WTC11 (cell line): ENCODE data around the gene REPIN1. TPM values are rescaled to one million over a fixed set of nuclear protein-coding genes. Genes with fewer than 3 reads are reported as not detected.
A peak's percentile ranks its signal among the peaks of the same experiment; 100 is the strongest.

Source experiments
- ATAC-seq: fragments of 200-7000 bp; cut with Tn5 transposase; 2 replicates; pipeline ENCODE4 v1.10.0; 2021; ENCODE audit warnings: mild to moderate bottlenecking, moderate library complexity
- CTCF ChIA-PET: fragments of 300-600 bp; sonication (Branson Sonifier 250); formaldehyde crosslinking; loops from one replicate; lab custom pipeline; 2021; ENCODE audit warnings: antibody characterized with exemption; lab: Charles Lee
- POLR2A ChIA-PET: fragments of 350-600 bp; sonication (Branson Sonifier 250); formaldehyde crosslinking; loops from one replicate; lab custom pipeline; 2021; ENCODE audit warnings: antibody characterized with exemption; lab: Charles Lee
- DNase-seq: peaks from one replicate; pipeline ENCODE4 v3.0.0; 2021; ENCODE audit warnings: low spot score
- H3K27ac Mint-ChIP-seq: 2 replicates; pipeline ENCODE4 v1.8.0; 2021; ENCODE audit warnings: mixed read lengths
- H3K27me3 Mint-ChIP-seq: 2 replicates; pipeline ENCODE4 v1.8.0; 2021; ENCODE audit warnings: low read depth, mild to moderate bottlenecking, moderate library complexity, mixed read lengths
- H3K36me3 Mint-ChIP-seq: 2 replicates; pipeline ENCODE4 v1.8.0; 2021; ENCODE audit warnings: mixed read lengths
- H3K4me1 Mint-ChIP-seq: 2 replicates; pipeline ENCODE4 v1.8.0; 2022; ENCODE audit warnings: mixed read lengths
- H3K4me3 Mint-ChIP-seq: 2 replicates; pipeline ENCODE4 v1.8.0; 2021; ENCODE audit warnings: mild to moderate bottlenecking, moderate library complexity, mixed read lengths
- H3K9me3 Mint-ChIP-seq: 2 replicates; pipeline ENCODE4 v1.8.0; 2021; ENCODE audit warnings: mixed read lengths
- ATF2 ChIP-seq: sonication (generic); formaldehyde crosslinking; IDR thresholded peaks from 2 replicates; pipeline ENCODE4 v1.8.1; 2022; ENCODE audit warnings: low read depth, missing genetic modification reagents, borderline replicate concordance
- CREB1 ChIP-seq: sonication (generic); formaldehyde crosslinking; IDR thresholded peaks from 2 replicates; pipeline ENCODE4 v1.8.0; 2023; ENCODE audit warnings: mild to moderate bottlenecking, missing genetic modification reagents
- EMX1 ChIP-seq: fragments of 250-450 bp; sonication (Bioruptor Pico); IDR thresholded peaks from 2 replicates; pipeline ENCODE4 v1.8.0; 2021; ENCODE audit warnings: mild to moderate bottlenecking
- ERG ChIP-seq: fragments of 250-450 bp; sonication (Bioruptor Pico); IDR thresholded peaks from 2 replicates; pipeline ENCODE4 v1.8.0; 2021; ENCODE audit warnings: mild to moderate bottlenecking
- FOXK1 ChIP-seq: sonication (generic); formaldehyde crosslinking; IDR thresholded peaks from 2 replicates; pipeline ENCODE4 v1.8.0; 2022; ENCODE audit warnings: mild to moderate bottlenecking, moderate library complexity, missing genetic modification reagents
- GRHL2 ChIP-seq: fragments of 250-450 bp; sonication (Bioruptor Pico); IDR thresholded peaks from 2 replicates; pipeline ENCODE4 v1.8.0; 2022; ENCODE audit warnings: mild to moderate bottlenecking, moderate library complexity; ENCODE audit not compliant: insufficient replicate concordance, severe bottlenecking
- HMGA2 ChIP-seq: fragments of 250-450 bp; sonication (Bioruptor Pico); IDR thresholded peaks from 2 replicates; pipeline ENCODE4 v1.4.0; 2021; ENCODE audit warnings: mild to moderate bottlenecking, moderate library complexity
- JUN ChIP-seq: sonication (generic); formaldehyde crosslinking; IDR thresholded peaks from 2 replicates; pipeline ENCODE4 v1.8.0; 2023; ENCODE audit warnings: mild to moderate bottlenecking, missing genetic modification reagents
- MLX ChIP-seq: sonication (generic); formaldehyde crosslinking; IDR thresholded peaks from 2 replicates; pipeline ENCODE4 v1.8.1; 2023; ENCODE audit warnings: mild to moderate bottlenecking, missing genetic modification reagents, moderate library complexity
- MYBL2 ChIP-seq: sonication (generic); formaldehyde crosslinking; IDR thresholded peaks from 2 replicates; pipeline ENCODE4 v1.8.1; 2023; ENCODE audit warnings: mild to moderate bottlenecking, moderate library complexity, missing genetic modification reagents
- NFATC4 ChIP-seq: fragments of 250-450 bp; sonication (Bioruptor Pico); IDR thresholded peaks from 2 replicates; pipeline ENCODE4 v1.9.0; 2021; ENCODE audit warnings: mild to moderate bottlenecking
- NFE2L1 ChIP-seq: sonication (generic); formaldehyde crosslinking; IDR thresholded peaks from 2 replicates; pipeline ENCODE4 v1.8.1; 2023; ENCODE audit warnings: missing genetic modification reagents
- NR2C2 ChIP-seq: sonication (generic); formaldehyde crosslinking; IDR thresholded peaks from 2 replicates; pipeline ENCODE4 v1.8.0; 2022; ENCODE audit warnings: mild to moderate bottlenecking, missing genetic modification reagents
- PREB ChIP-seq: sonication (generic); formaldehyde crosslinking; IDR thresholded peaks from 2 replicates; pipeline ENCODE4 v1.8.1; 2022; ENCODE audit warnings: mild to moderate bottlenecking, missing genetic modification reagents, moderate library complexity, borderline replicate concordance
- PRRX2 ChIP-seq: fragments of 250-450 bp; sonication (Bioruptor Pico); IDR thresholded peaks from 2 replicates; pipeline ENCODE4 v1.8.0; 2021; ENCODE audit warnings: mild to moderate bottlenecking
- SMAD4 ChIP-seq: sonication (generic); formaldehyde crosslinking; IDR thresholded peaks from 2 replicates; pipeline ENCODE4 v1.8.0; 2022; ENCODE audit warnings: mild to moderate bottlenecking, missing genetic modification reagents
- TEAD4 ChIP-seq: sonication (generic); formaldehyde crosslinking; IDR thresholded peaks from 2 replicates; pipeline ENCODE4 v1.8.0; 2022; ENCODE audit warnings: mild to moderate bottlenecking, missing genetic modification reagents
- ZNF121 ChIP-seq: sonication (generic); formaldehyde crosslinking; IDR thresholded peaks from 2 replicates; pipeline ENCODE4 v1.8.0; 2023; ENCODE audit warnings: missing genetic modification reagents
- ZNF138 ChIP-seq: sonication (generic); formaldehyde crosslinking; conservative IDR thresholded peaks from 2 replicates; pipeline ENCODE4 v1.8.1; 2022; ENCODE audit warnings: mild to moderate bottlenecking, moderate library complexity, missing genetic modification reagents
- ZNF317 ChIP-seq: sonication (generic); formaldehyde crosslinking; IDR thresholded peaks from 2 replicates; pipeline ENCODE4 v1.8.1; 2023; ENCODE audit warnings: low read depth, mild to moderate bottlenecking, moderate library complexity, missing genetic modification reagents, borderline replicate concordance
- ZNF396 ChIP-seq: fragments of 250-450 bp; sonication (Bioruptor Pico); IDR thresholded peaks from 2 replicates; pipeline ENCODE4 v1.8.0; 2021; ENCODE audit warnings: mild to moderate bottlenecking, moderate library complexity, borderline replicate concordance
- total RNA-seq: library from RNA; stranded (reverse); gene quantifications from 3 replicates; pipeline ENCODE4 v1.2.3, GENCODE V29; 2021
- TF ChIP-seq, protein P1 (sequence below): sonication (generic); formaldehyde crosslinking; IDR thresholded peaks from 2 replicates; pipeline ENCODE4 v1.8.0; 2022; ENCODE audit warnings: mild to moderate bottlenecking, missing genetic modification reagents
- TF ChIP-seq, protein P2 (sequence below): sonication (generic); formaldehyde crosslinking; IDR thresholded peaks from 2 replicates; pipeline ENCODE4 v1.8.1; 2022; ENCODE audit warnings: low read depth, mild to moderate bottlenecking, moderate library complexity, missing genetic modification reagents, borderline replicate concordance
- TF ChIP-seq, protein P3 (sequence below): sonication (generic); formaldehyde crosslinking; IDR thresholded peaks from 2 replicates; pipeline ENCODE4 v1.8.0; 2023; ENCODE audit warnings: missing genetic modification reagents
- TF ChIP-seq, protein P4 (sequence below): fragments of 250-450 bp; sonication (Bioruptor Pico); IDR thresholded peaks from 2 replicates; pipeline ENCODE4 v1.9.0; 2021; ENCODE audit warnings: mild to moderate bottlenecking, borderline replicate concordance

The REPIN1 gene
- total RNA-seq, 1 experiment from 2014 or later: 130 TPM

- no peak for ATAC-seq
- DNase-seq: peak; percentile 10
- ChIA-PET POLR2A (interaction anchor here (1.4 kb wide), 1 partner anchor 12 kb away, joined by 3 read pairs; no protein-coding TSS in a partner anchor), CTCF (interaction anchor here (1.0 to 1.8 kb wide), 2 partner anchors 15 to 63 kb away, joined by 3 to 6 read pairs; no protein-coding TSS in a partner anchor)
- no peak overlapping the region for H3K4me3 Mint-ChIP-seq
- H3K9me3 Mint-ChIP-seq: no peaks in the 10 kb centered on the region
- H3K27me3 Mint-ChIP-seq: no peaks in the 10 kb centered on the region
- H3K36me3 Mint-ChIP-seq: peaks cover 19% of the 10 kb centered on the region
- peak overlapping the region; percentile 99 for H3K27ac Mint-ChIP-seq
- no peak for TF ChIP-seq TEAD4 (CRISPR knock-in tag)
- TF ChIP-seq NR2C2 (CRISPR knock-in tag): no peak
- no peak for TF ChIP-seq PRRX2
- TF ChIP-seq GRHL2: no peak
- no peak for TF ChIP-seq CREB1
- no peak for TF ChIP-seq HMGA2 (CRISPR knock-in tag)
- no peak for TF ChIP-seq SMAD4 (CRISPR knock-in tag)
- no peak for TF ChIP-seq MLX (CRISPR knock-in tag)
- TF ChIP-seq, protein P1, sequence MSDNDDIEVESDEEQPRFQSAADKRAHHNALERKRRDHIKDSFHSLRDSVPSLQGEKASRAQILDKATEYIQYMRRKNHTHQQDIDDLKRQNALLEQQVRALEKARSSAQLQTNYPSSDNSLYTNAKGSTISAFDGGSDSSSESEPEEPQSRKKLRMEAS (CRISPR knock-in tag): no peak
- TF ChIP-seq MYBL2 (CRISPR knock-in tag): no peak
- no peak for TF ChIP-seq FOXK1 (CRISPR knock-in tag)
- no peak for TF ChIP-seq ZNF138 (CRISPR knock-in tag)
- no peak for TF ChIP-seq ZNF317 (CRISPR knock-in tag)
- TF ChIP-seq PREB: no peak
- no peak for TF ChIP-seq EMX1 (CRISPR knock-in tag)
- no peak for TF ChIP-seq NFE2L1 (CRISPR knock-in tag)
- TF ChIP-seq, protein P2, sequence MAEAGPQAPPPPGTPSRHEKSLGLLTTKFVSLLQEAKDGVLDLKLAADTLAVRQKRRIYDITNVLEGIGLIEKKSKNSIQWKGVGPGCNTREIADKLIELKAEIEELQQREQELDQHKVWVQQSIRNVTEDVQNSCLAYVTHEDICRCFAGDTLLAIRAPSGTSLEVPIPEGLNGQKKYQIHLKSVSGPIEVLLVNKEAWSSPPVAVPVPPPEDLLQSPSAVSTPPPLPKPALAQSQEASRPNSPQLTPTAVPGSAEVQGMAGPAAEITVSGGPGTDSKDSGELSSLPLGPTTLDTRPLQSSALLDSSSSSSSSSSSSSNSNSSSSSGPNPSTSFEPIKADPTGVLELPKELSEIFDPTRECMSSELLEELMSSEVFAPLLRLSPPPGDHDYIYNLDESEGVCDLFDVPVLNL: no peak
- no peak for TF ChIP-seq ZNF396 (CRISPR knock-in tag)
- peaks cover 81% of the 10 kb centered on the region for H3K4me1 Mint-ChIP-seq
These were observed 29.7 kb downstream of the REPIN1 start for GRCh38 chr7:150398108-150398964.

- Mint-ChIP-seq H3K36me3 (peaks cover 19% of the 10 kb centered on the region), H3K9me3 (no peaks in the 10 kb centered on the region), H3K27me3 (no peaks in the 10 kb centered on the region), H3K4me1 (peaks cover 83% of the 10 kb centered on the region), H3K27ac (peak overlapping the region; percentile 99), H3K4me3 (no peak overlapping the region)
- DNase-seq: peak; percentile 5
- CTCF ChIA-PET: interaction anchor here (1.8 kb wide), 1 partner anchor 15 kb away, joined by 6 read pairs; no protein-coding TSS in a partner anchor
- no peak for ATAC-seq
- POLR2A ChIA-PET: interaction anchor here (0.6 to 1.4 kb wide), 2 partner anchors 12 to 15 kb away, joined by 3 read pairs; no protein-coding TSS in a partner anchor
- TF ChIP-seq ATF2 (CRISPR knock-in tag) (no peak), ERG (no peak), NFATC4 (CRISPR knock-in tag) (no peak), JUN (CRISPR knock-in tag) (no peak), ZNF138 (CRISPR knock-in tag) (no peak), ZNF121 (CRISPR knock-in tag) (no peak)
- TF ChIP-seq, protein P3, sequence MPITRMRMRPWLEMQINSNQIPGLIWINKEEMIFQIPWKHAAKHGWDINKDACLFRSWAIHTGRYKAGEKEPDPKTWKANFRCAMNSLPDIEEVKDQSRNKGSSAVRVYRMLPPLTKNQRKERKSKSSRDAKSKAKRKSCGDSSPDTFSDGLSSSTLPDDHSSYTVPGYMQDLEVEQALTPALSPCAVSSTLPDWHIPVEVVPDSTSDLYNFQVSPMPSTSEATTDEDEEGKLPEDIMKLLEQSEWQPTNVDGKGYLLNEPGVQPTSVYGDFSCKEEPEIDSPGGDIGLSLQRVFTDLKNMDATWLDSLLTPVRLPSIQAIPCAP: no peak
- TF ChIP-seq, protein P4, sequence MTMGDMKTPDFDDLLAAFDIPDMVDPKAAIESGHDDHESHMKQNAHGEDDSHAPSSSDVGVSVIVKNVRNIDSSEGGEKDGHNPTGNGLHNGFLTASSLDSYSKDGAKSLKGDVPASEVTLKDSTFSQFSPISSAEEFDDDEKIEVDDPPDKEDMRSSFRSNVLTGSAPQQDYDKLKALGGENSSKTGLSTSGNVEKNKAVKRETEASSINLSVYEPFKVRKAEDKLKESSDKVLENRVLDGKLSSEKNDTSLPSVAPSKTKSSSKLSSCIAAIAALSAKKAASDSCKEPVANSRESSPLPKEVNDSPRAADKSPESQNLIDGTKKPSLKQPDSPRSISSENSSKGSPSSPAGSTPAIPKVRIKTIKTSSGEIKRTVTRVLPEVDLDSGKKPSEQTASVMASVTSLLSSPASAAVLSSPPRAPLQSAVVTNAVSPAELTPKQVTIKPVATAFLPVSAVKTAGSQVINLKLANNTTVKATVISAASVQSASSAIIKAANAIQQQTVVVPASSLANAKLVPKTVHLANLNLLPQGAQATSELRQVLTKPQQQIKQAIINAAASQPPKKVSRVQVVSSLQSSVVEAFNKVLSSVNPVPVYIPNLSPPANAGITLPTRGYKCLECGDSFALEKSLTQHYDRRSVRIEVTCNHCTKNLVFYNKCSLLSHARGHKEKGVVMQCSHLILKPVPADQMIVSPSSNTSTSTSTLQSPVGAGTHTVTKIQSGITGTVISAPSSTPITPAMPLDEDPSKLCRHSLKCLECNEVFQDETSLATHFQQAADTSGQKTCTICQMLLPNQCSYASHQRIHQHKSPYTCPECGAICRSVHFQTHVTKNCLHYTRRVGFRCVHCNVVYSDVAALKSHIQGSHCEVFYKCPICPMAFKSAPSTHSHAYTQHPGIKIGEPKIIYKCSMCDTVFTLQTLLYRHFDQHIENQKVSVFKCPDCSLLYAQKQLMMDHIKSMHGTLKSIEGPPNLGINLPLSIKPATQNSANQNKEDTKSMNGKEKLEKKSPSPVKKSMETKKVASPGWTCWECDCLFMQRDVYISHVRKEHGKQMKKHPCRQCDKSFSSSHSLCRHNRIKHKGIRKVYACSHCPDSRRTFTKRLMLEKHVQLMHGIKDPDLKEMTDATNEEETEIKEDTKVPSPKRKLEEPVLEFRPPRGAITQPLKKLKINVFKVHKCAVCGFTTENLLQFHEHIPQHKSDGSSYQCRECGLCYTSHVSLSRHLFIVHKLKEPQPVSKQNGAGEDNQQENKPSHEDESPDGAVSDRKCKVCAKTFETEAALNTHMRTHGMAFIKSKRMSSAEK: no peak
These were observed 30.3 kb downstream of the REPIN1 start for GRCh38 chr7:150398965-150399320.
